ENCODE measurements around the gene SESN2.

GRCh38 chr1:28249013-28249865 is 10.1 kb upstream of the SESN2 start:
- TF ChIP-seq CTCF (IDR thresholded peaks at IDR 0.05; ENCODE audit: borderline replicate concordance, extremely low read depth, low read length, poor library complexity, severe bottlenecking) (no peak), EZH2 (IDR thresholded peaks at IDR 0.05; ENCODE audit: borderline replicate concordance, low read depth, low read length, severe bottlenecking) (no peak)
